Dedifferentiated amniotic fluid mesenchymal stem cell (primary cell): ENCODE data around the gene PLXNB1.
A peak's percentile ranks its signal among the peaks of the same experiment; 100 is the strongest.
"Not testable (repeated sequence)": the region's sequence is repeated elsewhere in the genome, so short reads cannot be mapped to it uniquely, and the experiment has no call there.

Experiments
- DNase-seq: peaks from one replicate; pipeline ENCODE4 v3.0.0-alpha.2; 2016; ENCODE audit errors: extremely low spot score

The PLXNB1 gene

GRCh38 chr3:48429960-48430707 lies at the start of gene PLXNB1:
TSS of gene PLXNB1 (minus strand) at chr3:48430086. CDS start at chr3:48424611, 5,475 bp downstream.
- DNase-seq = no peak

- DNase-seq = no peak
Observed at GRCh38 chr3:48478626-48479555, 49.0 kb upstream of the PLXNB1 start.

- DNase-seq = no peak
Observed at GRCh38 chr3:48477959-48478520, 48.2 kb upstream of the PLXNB1 start.

GRCh38 chr3:48476426-48477053 lies 46.7 kb upstream of the PLXNB1 start:
- DNase-seq = no peak

- no peak for DNase-seq
Observed at GRCh38 chr3:48475188-48475587, 45.3 kb upstream of the PLXNB1 start.

GRCh38 chr3:48474619-48475018 lies 44.7 kb upstream of the PLXNB1 start:
- DNase-seq = no peak

- not testable (repeated sequence) for DNase-seq
Observed at GRCh38 chr3:48474031-48474430, 44.1 kb upstream of the PLXNB1 start.

- DNase-seq = no peak
Observed at GRCh38 chr3:48473617-48473952, 43.7 kb upstream of the PLXNB1 start.

- peak; percentile 94 for DNase-seq
Observed at GRCh38 chr3:48472923-48473616, 43.2 kb upstream of the PLXNB1 start.

- DNase-seq = no peak
Observed at GRCh38 chr3:48472673-48472922, 42.7 kb upstream of the PLXNB1 start.

- DNase-seq = no peak
Observed at GRCh38 chr3:48470286-48470685, 40.4 kb upstream of the PLXNB1 start.

GRCh38 chr3:48469046-48469915 lies 39.4 kb upstream of the PLXNB1 start:
- no peak for DNase-seq

GRCh38 chr3:48468329-48468731 lies 38.4 kb upstream of the PLXNB1 start:
- no peak for DNase-seq

GRCh38 chr3:48467473-48468267 lies 37.8 kb upstream of the PLXNB1 start:
- no peak for DNase-seq

GRCh38 chr3:48467110-48467454 lies 37.2 kb upstream of the PLXNB1 start:
- no peak for DNase-seq

GRCh38 chr3:48466386-48467109 lies 36.7 kb upstream of the PLXNB1 start:
- no peak for DNase-seq

- DNase-seq = peak; percentile 100
Observed at GRCh38 chr3:48465531-48466378, 35.9 kb upstream of the PLXNB1 start.

GRCh38 chr3:48465237-48465530 lies 35.3 kb upstream of the PLXNB1 start:
- DNase-seq = no peak
